ENCODE results near the gene EHBP1.

DNA sequence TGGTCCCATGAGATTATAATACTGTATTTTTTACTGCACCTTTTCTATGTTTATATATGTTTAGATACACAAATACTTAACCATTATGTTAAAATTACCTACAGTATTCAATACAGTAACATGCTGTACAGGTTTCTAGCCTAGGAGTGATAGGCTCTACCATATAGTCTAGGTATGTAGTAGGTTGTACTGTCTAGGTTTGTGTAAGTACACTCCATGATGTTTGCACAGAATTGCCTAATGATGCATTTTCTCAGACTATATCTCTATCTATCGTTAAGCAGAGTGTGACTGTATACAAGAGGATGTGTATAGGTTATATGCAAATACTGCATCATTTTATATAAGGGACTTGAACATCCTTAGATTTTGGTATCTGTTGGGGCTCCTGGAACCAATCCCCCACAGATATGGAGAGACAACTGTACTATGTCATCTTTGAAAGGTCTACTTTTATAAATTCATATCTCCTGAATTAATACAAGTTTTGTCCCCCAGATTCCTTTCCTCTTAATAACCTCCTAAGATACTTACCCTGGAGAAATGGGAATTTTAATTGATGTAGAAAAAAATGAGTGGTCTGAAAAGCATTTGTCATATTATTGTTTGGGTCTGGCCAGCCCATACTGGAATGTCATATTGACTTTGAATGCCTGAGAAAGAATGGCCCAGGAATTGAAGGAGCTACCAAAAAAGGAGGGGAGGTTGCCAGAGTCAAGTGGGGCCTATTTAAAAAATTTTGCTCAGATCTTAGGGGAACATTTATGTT is 36.6 kb downstream of the EHBP1 start:
- TF ChIP-seq, protein P1, sequence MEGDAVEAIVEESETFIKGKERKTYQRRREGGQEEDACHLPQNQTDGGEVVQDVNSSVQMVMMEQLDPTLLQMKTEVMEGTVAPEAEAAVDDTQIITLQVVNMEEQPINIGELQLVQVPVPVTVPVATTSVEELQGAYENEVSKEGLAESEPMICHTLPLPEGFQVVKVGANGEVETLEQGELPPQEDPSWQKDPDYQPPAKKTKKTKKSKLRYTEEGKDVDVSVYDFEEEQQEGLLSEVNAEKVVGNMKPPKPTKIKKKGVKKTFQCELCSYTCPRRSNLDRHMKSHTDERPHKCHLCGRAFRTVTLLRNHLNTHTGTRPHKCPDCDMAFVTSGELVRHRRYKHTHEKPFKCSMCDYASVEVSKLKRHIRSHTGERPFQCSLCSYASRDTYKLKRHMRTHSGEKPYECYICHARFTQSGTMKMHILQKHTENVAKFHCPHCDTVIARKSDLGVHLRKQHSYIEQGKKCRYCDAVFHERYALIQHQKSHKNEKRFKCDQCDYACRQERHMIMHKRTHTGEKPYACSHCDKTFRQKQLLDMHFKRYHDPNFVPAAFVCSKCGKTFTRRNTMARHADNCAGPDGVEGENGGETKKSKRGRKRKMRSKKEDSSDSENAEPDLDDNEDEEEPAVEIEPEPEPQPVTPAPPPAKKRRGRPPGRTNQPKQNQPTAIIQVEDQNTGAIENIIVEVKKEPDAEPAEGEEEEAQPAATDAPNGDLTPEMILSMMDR (IDR thresholded peaks at IDR 0.05; ENCODE audit: low read depth, low read length, poor library complexity, severe bottlenecking): no peak
- no peak for TF ChIP-seq EZH2phosphoT487 (IDR thresholded peaks at IDR 0.05; ENCODE audit: borderline replicate concordance, low read length)
